Fibroblast of pulmonary artery (primary cell): ENCODE results near the gene CELF1.

Source experiments
- DNase-seq: peaks from one replicate; pipeline ENCODE4 v3.0.0-alpha.2; 2010; ENCODE audit warnings: low read depth
- H3K4me3 ChIP-seq: replicated peaks from 2 replicates; pipeline ENCODE4 v1.5.1; 2011; ENCODE audit warnings: low read depth, mild to moderate bottlenecking, control low read depth, low read length, moderate library complexity
- CTCF ChIP-seq: IDR thresholded peaks from 2 replicates; pipeline ENCODE4 v1.5.1; 2011; ENCODE audit warnings: mild to moderate bottlenecking, control low read depth, low read length, inconsistent platforms; ENCODE audit errors: missing control alignments

Gene CELF1

GRCh38 chr11:47488674-47489394 lies 64.1 kb downstream of the CELF1 start:
- H3K4me3 ChIP-seq: no peak overlapping the region
- TF ChIP-seq CTCF: no peak
- no peak for DNase-seq

GRCh38 chr11:47488111-47488510 lies 64.8 kb downstream of the CELF1 start:
- TF ChIP-seq CTCF: no peak
- no peak overlapping the region for H3K4me3 ChIP-seq
- DNase-seq: no peak

- H3K4me3 ChIP-seq: no peak overlapping the region
- no peak for DNase-seq
- TF ChIP-seq CTCF: no peak
These were observed 65.5 kb downstream of the CELF1 start for GRCh38 chr11:47487421-47487820.

GRCh38 chr11:47485107-47485506 lies 67.8 kb downstream of the CELF1 start:
- no peak for DNase-seq
- TF ChIP-seq CTCF: no peak
- no peak overlapping the region for H3K4me3 ChIP-seq

GRCh38 chr11:47483457-47483856 lies 69.5 kb downstream of the CELF1 start:
- H3K4me3 ChIP-seq: no peak overlapping the region
- DNase-seq: no peak
- no peak for TF ChIP-seq CTCF

- no peak overlapping the region for H3K4me3 ChIP-seq
- TF ChIP-seq CTCF: no peak
- peak; percentile 35 for DNase-seq
These were observed 72.2 kb downstream of the CELF1 start for GRCh38 chr11:47480762-47481161.
